CD14-positive monocyte (primary cell): Measurements from ENCODE around the gene KCTD14. TPM values are rescaled to one million over a fixed set of nuclear protein-coding genes. Genes with fewer than 3 reads are reported as not detected.

Experiments
- DNase-seq, 3 donors: peaks; one replicate each; pipeline ENCODE4 v3.0.0-alpha.2; 2011 to 2022
- H2AFZ ChIP-seq: 2 replicates; pipeline ENCODE4 v1.6.0; 2012; ENCODE audit warnings: mild to moderate bottlenecking, low read depth, low read length, inconsistent platforms; ENCODE audit not compliant: insufficient read depth, poor library complexity, severe bottlenecking
- H3K27ac ChIP-seq, 2 donors: 1 replicate in 1 of 2; 2 replicates in 1 of 2; pipeline ENCODE4 v1.5.1; 2012 to 2013; ENCODE audit warnings: low read length in 2 of 2, control low read depth in 1 of 2, inconsistent platforms in 1 of 2, low read depth in 1 of 2, mild to moderate bottlenecking in 1 of 2
- H3K27me3 ChIP-seq, 2 donors: one replicate each; pipeline versions ENCODE4 v1.6.0 to v1.6.1; 2011 to 2013; ENCODE audit warnings: low read length in 2 of 2; ENCODE audit not compliant: control insufficient read depth in 2 of 2, insufficient read depth in 2 of 2
- H3K36me3 ChIP-seq, 2 donors: replicated peaks in 1 of 2; 1 replicate in 1 of 2; 2 replicates in 1 of 2; pipeline versions ENCODE4 v1.5.1 to v1.6.1; 2012 to 2013; ENCODE audit warnings: low read length in 2 of 2, control low read depth in 1 of 2, inconsistent platforms in 1 of 2, mild to moderate bottlenecking in 1 of 2; ENCODE audit not compliant: insufficient read depth in 2 of 2, control insufficient read depth in 1 of 2
- H3K4me1 ChIP-seq, 2 donors: 1 replicate in 1 of 2; 2 replicates in 1 of 2; pipeline versions ENCODE4 v1.5.1 to v1.6.1; 2012 to 2013; ENCODE audit warnings: low read length in 2 of 2, control low read depth in 1 of 2, inconsistent platforms in 1 of 2, mild to moderate bottlenecking in 1 of 2, moderate library complexity in 1 of 2; ENCODE audit not compliant: insufficient read depth in 2 of 2, control insufficient read depth in 1 of 2
- H3K4me2 ChIP-seq: replicated peaks from 2 replicates; pipeline ENCODE3; 2012; ENCODE audit warnings: low read length, moderate library complexity, mild to moderate bottlenecking; ENCODE audit not compliant: poor library complexity, severe bottlenecking; ENCODE audit errors: extremely low read depth
- H3K4me3 ChIP-seq, 3 experiments: fragments of 200-600 bp in 1 of 3; sonication (generic) in 1 of 3; replicated peaks in 1 of 3; 1 replicate in 2 of 3; 2 replicates in 1 of 3; pipeline ENCODE4 v1.5.1; 2011 to 2013; ENCODE audit warnings: low read length in 3 of 3, mild to moderate bottlenecking in 3 of 3, control low read depth in 2 of 3, low read depth in 2 of 3, inconsistent platforms in 1 of 3, moderate library complexity in 1 of 3
- H3K79me2 ChIP-seq: 2 replicates; pipeline ENCODE4 v1.6.0; 2012; ENCODE audit warnings: mild to moderate bottlenecking, control low read depth, inconsistent platforms, low read length, moderate library complexity; ENCODE audit not compliant: insufficient read depth
- H3K9ac ChIP-seq: 2 replicates; pipeline ENCODE4 v1.6.0; 2017; ENCODE audit warnings: low read length, mild to moderate bottlenecking; ENCODE audit not compliant: insufficient read depth, poor library complexity, severe bottlenecking
- H3K9me3 ChIP-seq, 2 donors: replicated peaks in 1 of 2; 1 replicate in 1 of 2; 2 replicates in 1 of 2; pipeline versions ENCODE4 v1.5.1 to v1.6.1; 2012 to 2013; ENCODE audit warnings: low read length in 2 of 2, control low read depth in 1 of 2; ENCODE audit not compliant: control insufficient read depth in 1 of 2, insufficient read depth in 1 of 2
- H4K20me1 ChIP-seq: 2 replicates; pipeline ENCODE4 v1.6.0; 2012; ENCODE audit warnings: mild to moderate bottlenecking, low read length, control low read depth, moderate library complexity; ENCODE audit not compliant: insufficient read depth
- H3K27ac Mint-ChIP-seq, 7 donors: one replicate each; pipeline ENCODE4 v1.8.0; 2020; ENCODE audit warnings: mild to moderate bottlenecking in 7 of 7, mixed read lengths in 7 of 7, moderate library complexity in 6 of 7, inconsistent platforms in 2 of 7
- H3K27me3 Mint-ChIP-seq, 3 donors: one replicate each; pipeline ENCODE4 v1.8.0; 2021 to 2022; ENCODE audit warnings: low read depth in 3 of 3, mild to moderate bottlenecking in 3 of 3, mixed read lengths in 3 of 3, moderate library complexity in 3 of 3, inconsistent platforms in 1 of 3
- H3K36me3 Mint-ChIP-seq, 2 donors: one replicate each; pipeline ENCODE4 v1.8.0; 2020; ENCODE audit warnings: mixed read lengths in 2 of 2, inconsistent platforms in 1 of 2, mild to moderate bottlenecking in 1 of 2
- H3K4me1 Mint-ChIP-seq: one replicate; pipeline ENCODE4 v1.8.0; 2020; ENCODE audit warnings: mild to moderate bottlenecking, mixed read lengths
- H3K4me3 Mint-ChIP-seq, 2 donors: one replicate each; pipeline ENCODE4 v1.8.0; 2020; ENCODE audit warnings: mild to moderate bottlenecking in 2 of 2, mixed read lengths in 2 of 2, moderate library complexity in 1 of 2
- H3K9me3 Mint-ChIP-seq, 7 donors: one replicate each; pipeline ENCODE4 v1.8.0; 2020 to 2022; ENCODE audit warnings: mixed read lengths in 7 of 7, mild to moderate bottlenecking in 6 of 7, moderate library complexity in 6 of 7, inconsistent platforms in 2 of 7
- CTCF ChIP-seq: fragments of 200-600 bp; IDR thresholded peaks from one replicate; pipeline ENCODE4 v1.8.0; 2022; ENCODE audit warnings: antibody characterized with exemption, mild to moderate bottlenecking
- WGBS: methylation state at CpG from one replicate; pipeline ENCODE4 v1.1.5; 2013; ENCODE audit warnings: missing lambda C conversion rate; ENCODE audit not compliant: insufficient coverage; 5-methylcytosine and 5-hydroxymethylcytosine counted together
- intact Hi-C, 2 donors: fragments of 100-400 bp; cut with micrococcal nuclease; formaldehyde crosslinking; loops; one replicate each; pipeline versions ENCODE4 v1.15.0 to v1.15.1; 2023
- polyA plus RNA-seq, 3 donors: library from polyadenylated mRNA; depleted of rRNA in 1 of 3; unstranded in 2 of 3; stranded (reverse) in 1 of 3; fragments of 300-500 nt in 2 of 3; fragments of >200 nt in 1 of 3; fragmentation: Illumina TruSeq in 2 of 3; gene quantifications; 1 replicate in 2 of 3; 2 replicates in 1 of 3; pipeline ENCODE4 v1.2.3, GENCODE V29; 2012 to 2021

Gene KCTD14
- polyA plus RNA-seq, 3 donors: 0.14 to 0.33 (median 0.23) TPM

DNA sequence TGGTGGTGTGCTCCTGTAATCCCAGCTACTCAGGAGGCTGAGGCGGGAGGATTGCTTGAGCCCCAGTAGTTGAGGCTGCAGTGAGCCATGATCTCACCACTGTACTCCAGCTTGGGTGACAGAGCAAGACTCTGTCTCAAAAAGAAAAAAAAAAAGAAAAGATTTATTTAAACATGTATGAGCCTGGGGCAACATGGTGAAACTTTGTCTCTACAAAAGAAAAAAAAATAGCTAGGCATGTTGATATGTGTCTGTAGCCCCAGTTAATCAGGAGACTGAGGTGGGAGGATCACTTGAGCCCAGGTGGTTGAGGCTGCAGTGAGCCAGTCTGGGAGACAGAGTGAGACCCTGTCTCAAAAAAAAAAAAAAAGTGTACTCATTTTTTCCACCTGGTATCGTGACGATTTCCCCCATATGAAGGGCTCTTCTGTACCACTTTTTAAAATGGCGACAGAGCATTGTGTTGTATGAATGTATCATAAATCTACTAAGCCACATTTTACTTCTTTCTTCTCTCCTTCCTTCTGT is 16.4 kb upstream of the KCTD14 start:
- peak overlapping the region in 1 of 2 donors; percentile 34 for H3K27ac ChIP-seq
- H3K4me3 Mint-ChIP-seq: peak overlapping the region in 1 of 2 donors; percentile 94
- peaks cover 11% of the 10 kb centered on the region for H3K4me1 Mint-ChIP-seq

GRCh38 chr11:78038697-78039313 is 15.7 kb upstream of the KCTD14 start:
- Mint-ChIP-seq H3K27ac (no peak overlapping the region), H3K36me3 (no peaks in the 10 kb centered on the region), H3K4me3 (no peak overlapping the region), H3K4me1 (peaks cover 11% of the 10 kb centered on the region), H3K27me3 (no peaks in the 10 kb centered on the region), H3K9me3 (no peaks in the 10 kb centered on the region)
- no peak overlapping the region for H3K27ac ChIP-seq
- no peaks in the 10 kb centered on the region for H3K79me2 ChIP-seq
- H3K36me3 ChIP-seq: no peaks in the 10 kb centered on the region
- H2AFZ ChIP-seq: no peak overlapping the region
- H3K4me2 ChIP-seq: no peak overlapping the region
- H3K4me3 ChIP-seq: no peak overlapping the region
- no peak for DNase-seq
- no peak overlapping the region for H3K9ac ChIP-seq
- no peaks in the 10 kb centered on the region for H3K9me3 ChIP-seq
- H4K20me1 ChIP-seq: no peaks in the 10 kb centered on the region
- intact Hi-C loops: no loop called here
- 98% methylated on average over 5 of the region's 8 CpGs for WGBS
- peaks cover 10 to 12% of the 10 kb centered on the region in 2 donors for H3K4me1 ChIP-seq
- H3K27me3 ChIP-seq: no peaks in the 10 kb centered on the region
- TF ChIP-seq CTCF: no peak

More for the DNA sequence above, 16.4 kb upstream of the KCTD14 start:
- H3K36me3 Mint-ChIP-seq: no peaks in the 10 kb centered on the region
- 100% methylated on average over 1 of the region's 4 CpGs for WGBS
- DNase-seq: no peak
- no peaks in the 10 kb centered on the region for H4K20me1 ChIP-seq
- TF ChIP-seq CTCF: no peak
- H3K4me2 ChIP-seq: peak overlapping the region; percentile 51
- peak overlapping the region; percentile 40 for H3K9ac ChIP-seq
- intact Hi-C loops: no loop called here
- H3K27me3 ChIP-seq: no peaks in the 10 kb centered on the region
- H3K4me3 ChIP-seq: peak overlapping the region in 1 of 3 experiments; percentile 59
- no peaks in the 10 kb centered on the region for H3K9me3 Mint-ChIP-seq
- H2AFZ ChIP-seq: peak overlapping the region; percentile 74
- no peaks in the 10 kb centered on the region for H3K36me3 ChIP-seq
- H3K4me1 ChIP-seq: peaks cover 10 to 12% of the 10 kb centered on the region in 2 donors
- H3K27me3 Mint-ChIP-seq: peaks cover 0 to 1% (median 0%) of the 10 kb centered on the region in 3 donors
- H3K27ac Mint-ChIP-seq: peak overlapping the region in 3 of 7 donors; percentile 52 to 86 (median 71)
- H3K9me3 ChIP-seq: no peaks in the 10 kb centered on the region
- H3K79me2 ChIP-seq: no peaks in the 10 kb centered on the region
